Skeletal muscle satellite cell (primary cell): ENCODE data around the gene GALNT9.
"Not testable (repeated sequence)": the region's sequence is repeated elsewhere in the genome, so short reads cannot be mapped to it uniquely, and the experiment has no call there.

Experiments
- H3K27me3 ChIP-seq: 2 replicates; pipeline ENCODE4 v1.7.0; 2013; ENCODE audit warnings: low read length; ENCODE audit not compliant: control insufficient read depth, insufficient read depth
- H3K36me3 ChIP-seq: 2 replicates; pipeline ENCODE4 v1.7.0; 2013; ENCODE audit warnings: mild to moderate bottlenecking, control low read depth, low read length; ENCODE audit not compliant: insufficient read depth
- H3K4me1 ChIP-seq: 2 replicates; pipeline ENCODE4 v1.7.0; 2013; ENCODE audit warnings: low read length; ENCODE audit not compliant: control insufficient read depth, insufficient read depth
- H3K4me2 ChIP-seq: 2 replicates; pipeline ENCODE4 v1.7.0; 2013; ENCODE audit warnings: mild to moderate bottlenecking, low read length
- H3K4me3 ChIP-seq: 2 replicates; pipeline ENCODE4 v1.7.0; 2013; ENCODE audit warnings: low read length
- H3K9ac ChIP-seq: 2 replicates; pipeline ENCODE4 v1.7.0; 2013; ENCODE audit warnings: mild to moderate bottlenecking, low read depth, low read length, moderate library complexity
- H3K9me3 ChIP-seq: replicated peaks from 2 replicates; pipeline ENCODE4 v1.7.0; 2013; ENCODE audit warnings: mild to moderate bottlenecking, control low read depth, low read length

The GALNT9 gene

GRCh38 chr12:132266802-132267201, 62.6 kb downstream of the GALNT9 start:
- no peak overlapping the region for H3K4me3 ChIP-seq
- H3K9ac ChIP-seq, result no peak overlapping the region
- no peaks in the 10 kb centered on the region for H3K4me1 ChIP-seq
- H3K9me3 ChIP-seq, result no peaks in the 10 kb centered on the region
- no peaks in the 10 kb centered on the region for H3K36me3 ChIP-seq
- no peak overlapping the region for H3K4me2 ChIP-seq
- peaks cover 43% of the 10 kb centered on the region for H3K27me3 ChIP-seq

GRCh38 chr12:132266370-132266769, 63.0 kb downstream of the GALNT9 start:
- Histone ChIP-seq H3K4me1 (no peaks in the 10 kb centered on the region), H3K36me3 (no peaks in the 10 kb centered on the region), H3K27me3 (peaks cover 39% of the 10 kb centered on the region), H3K9me3 (no peaks in the 10 kb centered on the region), H3K4me3 (no peak overlapping the region), H3K9ac (no peak overlapping the region), H3K4me2 (no peak overlapping the region)

- H3K36me3 ChIP-seq, H3K4me1 ChIP-seq, H3K9ac ChIP-seq, H3K9me3 ChIP-seq, H3K4me2 ChIP-seq, H3K4me3 ChIP-seq: not testable (repeated sequence)
- peaks cover 38% of the 10 kb centered on the region for H3K27me3 ChIP-seq
Observed at GRCh38 chr12:132265822-132266221, 63.6 kb downstream of the GALNT9 start.

- H3K9me3 ChIP-seq, result no peaks in the 10 kb centered on the region
- no peaks in the 10 kb centered on the region for H3K36me3 ChIP-seq
- peaks cover 33% of the 10 kb centered on the region for H3K27me3 ChIP-seq
- no peaks in the 10 kb centered on the region for H3K4me1 ChIP-seq
- no peak overlapping the region for H3K4me3 ChIP-seq
- H3K4me2 ChIP-seq, result no peak overlapping the region
- no peak overlapping the region for H3K9ac ChIP-seq
Observed at GRCh38 chr12:132265056-132265800, 64.2 kb downstream of the GALNT9 start.

- H3K36me3 ChIP-seq, result no peaks in the 10 kb centered on the region
- H3K27me3 ChIP-seq, result peaks cover 24% of the 10 kb centered on the region
- no peak overlapping the region for H3K9ac ChIP-seq
- no peak overlapping the region for H3K4me2 ChIP-seq
- H3K9me3 ChIP-seq, result no peaks in the 10 kb centered on the region
- no peak overlapping the region for H3K4me3 ChIP-seq
- no peaks in the 10 kb centered on the region for H3K4me1 ChIP-seq
Observed at GRCh38 chr12:132264086-132265010, 65.0 kb downstream of the GALNT9 start.

GRCh38 chr12:132263451-132264049, 65.8 kb downstream of the GALNT9 start:
- Histone ChIP-seq H3K4me2 (no peak overlapping the region), H3K4me1 (no peaks in the 10 kb centered on the region), H3K27me3 (peaks cover 16% of the 10 kb centered on the region), H3K36me3 (no peaks in the 10 kb centered on the region), H3K9ac (no peak overlapping the region), H3K4me3 (no peak overlapping the region), H3K9me3 (no peaks in the 10 kb centered on the region)

GRCh38 chr12:132263061-132263360, 66.4 kb downstream of the GALNT9 start:
- H3K9ac ChIP-seq, result no peak overlapping the region
- no peak overlapping the region for H3K4me2 ChIP-seq
- no peaks in the 10 kb centered on the region for H3K9me3 ChIP-seq
- peaks cover 11% of the 10 kb centered on the region for H3K27me3 ChIP-seq
- no peaks in the 10 kb centered on the region for H3K4me1 ChIP-seq
- H3K36me3 ChIP-seq, result no peaks in the 10 kb centered on the region
- no peak overlapping the region for H3K4me3 ChIP-seq

- H3K4me3 ChIP-seq, result no peak overlapping the region
- H3K36me3 ChIP-seq, result no peaks in the 10 kb centered on the region
- H3K27me3 ChIP-seq, result peaks cover 5% of the 10 kb centered on the region
- H3K9me3 ChIP-seq, result no peaks in the 10 kb centered on the region
- no peak overlapping the region for H3K4me2 ChIP-seq
- no peaks in the 10 kb centered on the region for H3K4me1 ChIP-seq
- no peak overlapping the region for H3K9ac ChIP-seq
Observed at GRCh38 chr12:132262256-132263060, 66.9 kb downstream of the GALNT9 start.

- Histone ChIP-seq H3K4me3 (no peak overlapping the region), H3K9me3 (no peaks in the 10 kb centered on the region), H3K4me2 (no peak overlapping the region), H3K27me3 (no peaks in the 10 kb centered on the region), H3K36me3 (no peaks in the 10 kb centered on the region), H3K4me1 (no peaks in the 10 kb centered on the region), H3K9ac (no peak overlapping the region)
Observed at GRCh38 chr12:132261328-132262138, 67.9 kb downstream of the GALNT9 start.

GRCh38 chr12:132260721-132261120, 68.7 kb downstream of the GALNT9 start:
- H3K4me2 ChIP-seq, result no peak overlapping the region
- H3K4me3 ChIP-seq, result no peak overlapping the region
- no peak overlapping the region for H3K9ac ChIP-seq
- no peaks in the 10 kb centered on the region for H3K4me1 ChIP-seq
- H3K27me3 ChIP-seq, result no peaks in the 10 kb centered on the region
- no peaks in the 10 kb centered on the region for H3K9me3 ChIP-seq
- no peaks in the 10 kb centered on the region for H3K36me3 ChIP-seq
